Measurements from ENCODE around the gene UBFD1. TPM values are rescaled to one million over a fixed set of nuclear protein-coding genes. Genes with fewer than 3 reads are reported as not detected.

UBFD1 gene
- total and polyA plus RNA-seq, 2 of the 8 experiments (the other 6 are each of a cell fraction or from before 2014, with no cell fraction given) = 66.3 to 106 TPM

DNA sequence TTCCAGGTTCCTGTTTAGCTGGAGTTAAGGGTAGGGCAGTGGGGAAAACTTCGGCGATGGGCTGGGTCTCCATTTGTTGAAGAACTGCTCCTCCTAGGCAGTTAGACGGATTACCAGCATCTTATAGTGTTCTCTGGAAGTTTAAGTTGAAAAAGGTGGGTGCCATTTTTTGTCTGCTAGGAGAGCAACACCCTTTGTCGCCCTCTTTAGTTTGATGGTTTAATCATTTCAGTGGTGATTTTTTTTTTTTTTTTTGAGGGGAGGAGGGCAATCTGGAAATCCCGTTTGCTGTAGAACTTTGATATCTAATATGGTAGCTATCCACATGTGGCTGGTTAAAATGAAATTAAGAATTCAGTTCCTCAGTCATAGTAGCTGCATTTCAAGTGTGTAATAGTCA, 4.1 kb downstream of the UBFD1 start:
- no peak overlapping the region for H3K9ac ChIP-seq (replicated peaks in 1 of 4; ENCODE audit: extremely low read depth in 1 of 4, low read depth in 3 of 4, low read length in 3 of 4)
- no peak overlapping the region for H2BK15ac ChIP-seq (ENCODE audit: low read length)
- no peaks in the 10 kb centered on the region for H3K79me1 ChIP-seq (ENCODE audit: low read depth, low read length)
- peaks cover 3 to 4% of the 10 kb centered on the region in 2 experiments for H4K20me1 ChIP-seq (replicated peaks in 1 of 2; ENCODE audit: control insufficient read depth in 1 of 2, insufficient read depth in 2 of 2, low read length in 2 of 2)
- H3K27me3 ChIP-seq (replicated peaks in 1 of 4; ENCODE audit: control insufficient read depth in 3 of 4, extremely low read depth in 1 of 4, insufficient read depth in 3 of 4, low read length in 3 of 4) = no peaks in the 10 kb centered on the region
- no peak overlapping the region for H2BK5ac ChIP-seq (ENCODE audit: low read depth, low read length)
- no peak overlapping the region for H3K18ac ChIP-seq (ENCODE audit: extremely low read depth, low read length)
- peaks cover 32 to 71% (median 64%) of the 10 kb centered on the region in 4 experiments for H3K36me3 ChIP-seq (ENCODE audit: control insufficient read depth in 2 of 4, insufficient read depth in 4 of 4, low read length in 3 of 4)
- H2AK5ac ChIP-seq (ENCODE audit: low read depth, low read length) = no peak overlapping the region
- ChIA-PET POLR2A (ENCODE audit: partially characterized antibody) (interaction anchor here (0.7 to 1.9 kb wide), 5 partner anchors 11 to 99 kb away, joined by 3 to 4 read pairs (median 3); no protein-coding TSS in a partner anchor), CTCF (ENCODE audit: partially characterized antibody) (interaction anchor here (0.6 to 1.2 kb wide), 3 partner anchors 35 to 60 kb away, joined by 3 to 4 read pairs (median 3); no protein-coding TSS in a partner anchor)
- H4K5ac ChIP-seq (ENCODE audit: insufficient read length, low read depth, low read length) = no peak overlapping the region
- FAIRE-seq = no peak
- no peak overlapping the region for H2BK12ac ChIP-seq (ENCODE audit: low read depth, low read length)
- no peak overlapping the region for H3K14ac ChIP-seq (ENCODE audit: insufficient read length)
- peaks cover 0 to 42% of the 10 kb centered on the region in 2 experiments for H3K79me2 ChIP-seq (ENCODE audit: control insufficient read depth in 1 of 2, insufficient read depth in 2 of 2, low read length in 2 of 2)
- no peaks in the 10 kb centered on the region; a peak in 1 of 7 replicates for H3K4me1 ChIP-seq (replicated peaks in 1 of 4; ENCODE audit: control insufficient read depth in 3 of 4, insufficient read depth in 4 of 4, low read length in 3 of 4)
- no peak overlapping the region for H3K4me2 ChIP-seq (ENCODE audit: insufficient read depth in 1 of 2, low read depth in 2 of 2, low read length in 2 of 2)
- no peak overlapping the region for H3K4ac ChIP-seq (replicated peaks; ENCODE audit: insufficient read length, low read depth, low read length)
- H4K91ac ChIP-seq (replicated peaks; ENCODE audit: insufficient read length, low read length) = no peak overlapping the region
- TF ChIP-seq SAP30 (IDR thresholded peaks at IDR 0.05; ENCODE audit: insufficient read depth, insufficient replicate concordance, low read length) (no peak), ATF3 (IDR thresholded peaks at IDR 0.05; ENCODE audit: insufficient read depth, low read depth, low read length) (no peak), CREB1 (IDR thresholded peaks at IDR 0.05) (no peak), HDAC2 (IDR thresholded peaks at IDR 0.05; ENCODE audit: borderline replicate concordance in 1 of 2, low read depth in 2 of 2, low read length in 2 of 2) (no peak), USF2 (IDR thresholded peaks at IDR 0.05; ENCODE audit: low read length) (no peak)
- no peak for DNase-seq (ENCODE audit: low read depth in 1 of 2, low spot score in 2 of 2)
- H3K23ac ChIP-seq (ENCODE audit: insufficient read length) = no peak overlapping the region
- no peak overlapping the region for H4K8ac ChIP-seq (ENCODE audit: extremely low read depth, insufficient read depth, low read length)
- H3K9me3 ChIP-seq (ENCODE audit: insufficient read depth in 2 of 2, low read depth in 1 of 2, low read length in 1 of 2) = no peaks in the 10 kb centered on the region
- H2BK120ac ChIP-seq (replicated peaks; ENCODE audit: low read depth, low read length) = no peak overlapping the region
- 75% methylated on average over 5 of the region's 5 CpGs; no CpG with 5 or more reads in 1 of the 2 experiments for WGBS, 2 experiments (ENCODE audit: extremely low coverage in 1 of 2, insufficient coverage in 1 of 2, insufficient read length in 1 of 2, insufficient replicate concordance in 2 of 2, low coverage in 1 of 2, low lambda C conversion rate in 2 of 2, missing lambda C conversion rate in 1 of 2)
- no peak overlapping the region for H2BK20ac ChIP-seq (ENCODE audit: low read length)
- no peak overlapping the region for H3K4me3 ChIP-seq (ENCODE audit: extremely low read depth in 1 of 4, insufficient read depth in 2 of 4, low read depth in 3 of 4, low read length in 4 of 4)
- H3K23me2 ChIP-seq (ENCODE audit: low read depth, low read length) = no peaks in the 10 kb centered on the region
- H3K56ac ChIP-seq (replicated peaks; ENCODE audit: insufficient read length, low read depth, low read length) = no peak overlapping the region
- H2AFZ ChIP-seq (ENCODE audit: low read length) = no peak overlapping the region
- H3K27ac ChIP-seq (ENCODE audit: low read depth, low read length) = no peak overlapping the region

All from H1 (cell line).